Measurements from ENCODE around the gene XRN1. TPM values are rescaled to one million over a fixed set of nuclear protein-coding genes. Genes with fewer than 3 reads are reported as not detected.
A peak's percentile ranks its signal among the peaks of the same experiment; 100 is the strongest.
"Not testable (repeated sequence)": the region's sequence is repeated elsewhere in the genome, so short reads cannot be mapped to it uniquely, and the experiment has no call there.

XRN1 gene
- total and polyA plus RNA-seq, 3 experiments from 2014 or later: 29.0 to 57.8 (median 34.6) TPM

DNA sequence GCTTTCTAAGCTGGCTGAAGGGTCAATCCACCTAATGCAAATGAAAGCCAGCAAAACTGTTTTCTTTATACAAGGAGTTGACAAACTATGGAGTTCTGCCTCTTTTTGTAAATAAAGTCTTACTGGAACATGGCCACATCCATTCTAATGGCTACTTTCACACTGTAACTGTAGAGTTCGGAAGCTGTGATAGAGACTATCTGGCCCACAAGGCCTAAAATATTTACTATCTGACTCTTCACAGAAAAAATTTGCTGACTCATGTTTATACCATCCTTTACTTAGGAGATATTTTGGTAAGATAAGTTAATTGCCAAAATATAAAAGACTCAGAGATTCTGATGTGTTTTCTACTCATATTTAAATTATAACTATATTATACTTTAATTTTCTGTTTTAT is 128.7 kb downstream of the XRN1 start:
- CTCF ChIA-PET: no interaction called here
- H3K27me3 Mint-ChIP-seq: peaks cover 0 to 3% of the 10 kb centered on the region in 2 donors
- no peak overlapping the region for H3K27ac ChIP-seq (ENCODE audit: low read depth, low read length)
- POLR2A ChIA-PET: no interaction called here
- DNase-seq: no peak
- peaks cover 0 to 56% (median 20%) of the 10 kb centered on the region in 3 donors for H3K36me3 Mint-ChIP-seq
- H3K4me1 ChIP-seq (ENCODE audit: insufficient read depth, low read length): no peaks in the 10 kb centered on the region
- peaks cover 6% of the 10 kb centered on the region for H3K36me3 ChIP-seq (ENCODE audit: insufficient read depth, low read length)
- no peak overlapping the region for H3K4me3 Mint-ChIP-seq
- H3K4me1 Mint-ChIP-seq: peaks cover 0 to 4% (median 0%) of the 10 kb centered on the region in 3 donors
- H3K27ac Mint-ChIP-seq: no peak overlapping the region
- no peaks in the 10 kb centered on the region for H3K9me3 ChIP-seq (ENCODE audit: low read length)
- H3K27me3 ChIP-seq (ENCODE audit: insufficient read depth, low read length, poor library complexity, severe bottlenecking): no peaks in the 10 kb centered on the region
- no peak overlapping the region for H3K4me3 ChIP-seq (ENCODE audit: low read length)
- H3K9me3 Mint-ChIP-seq: no peaks in the 10 kb centered on the region

- no peak for DNase-seq
- Mint-ChIP-seq H3K4me1 (peaks cover 0 to 4% (median 0%) of the 10 kb centered on the region in 3 donors), H3K27me3 (peaks cover 0 to 3% of the 10 kb centered on the region in 2 donors), H3K9me3 (no peaks in the 10 kb centered on the region), H3K4me3 (no peak overlapping the region), H3K36me3 (peaks cover 0 to 60% (median 21%) of the 10 kb centered on the region in 3 donors), H3K27ac (peak overlapping the region in 2 of 8 donors; percentile 33 to 38)
- Histone ChIP-seq H3K27ac (ENCODE audit: low read depth, low read length) (no peak overlapping the region), H3K9me3 (ENCODE audit: low read length) (no peaks in the 10 kb centered on the region), H3K36me3 (ENCODE audit: insufficient read depth, low read length) (peaks cover 6% of the 10 kb centered on the region), H3K4me1 (ENCODE audit: insufficient read depth, low read length) (no peaks in the 10 kb centered on the region), H3K27me3 (ENCODE audit: insufficient read depth, low read length, poor library complexity, severe bottlenecking) (no peaks in the 10 kb centered on the region), H3K4me3 (ENCODE audit: low read length) (no peak overlapping the region)
- ChIA-PET CTCF (no interaction called here), POLR2A (no interaction called here)
Measured at GRCh38 chr3:142318331-142318730, 129.5 kb downstream of the XRN1 start.

DNA sequence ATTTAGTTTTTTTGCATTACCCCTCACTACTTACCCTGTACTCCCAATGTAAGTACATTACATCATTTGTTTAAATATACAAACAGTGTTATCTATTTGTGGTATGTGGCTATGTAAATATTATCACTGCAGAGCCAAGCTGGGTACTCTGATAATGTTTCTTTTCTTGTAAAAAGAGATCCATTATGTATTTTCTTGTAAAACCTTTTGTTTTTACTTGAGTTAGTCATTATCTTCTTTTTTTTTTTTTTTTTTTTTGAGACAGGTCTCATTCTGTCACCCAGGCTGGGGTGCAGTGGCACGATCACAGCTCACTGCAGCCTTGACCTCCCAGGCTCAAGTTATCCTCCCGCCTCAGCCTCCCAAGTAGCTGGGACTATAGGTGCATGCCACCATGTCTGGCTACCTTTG is 131.9 kb downstream of the XRN1 start:
- POLR2A ChIA-PET: interaction anchor here (0.6 kb wide), 2 partner anchors 42 to 315 kb away, joined by 3 read pairs; no protein-coding TSS in a partner anchor
- H3K4me1 Mint-ChIP-seq; DNase-seq; H3K4me1 ChIP-seq (ENCODE audit: insufficient read depth, low read length); CTCF ChIA-PET; H3K4me3 Mint-ChIP-seq; H3K27ac ChIP-seq (ENCODE audit: low read depth, low read length); H3K27me3 ChIP-seq (ENCODE audit: insufficient read depth, low read length, poor library complexity, severe bottlenecking); H3K9me3 Mint-ChIP-seq; H3K27ac Mint-ChIP-seq; H3K27me3 Mint-ChIP-seq; H3K9me3 ChIP-seq (ENCODE audit: low read length); H3K4me3 ChIP-seq (ENCODE audit: low read length): not testable (repeated sequence)
- H3K36me3 Mint-ChIP-seq: peaks cover 0 to 69% (median 17%) of the 10 kb centered on the region in 3 donors
- peaks cover 12% of the 10 kb centered on the region for H3K36me3 ChIP-seq (ENCODE audit: insufficient read depth, low read length)

DNA sequence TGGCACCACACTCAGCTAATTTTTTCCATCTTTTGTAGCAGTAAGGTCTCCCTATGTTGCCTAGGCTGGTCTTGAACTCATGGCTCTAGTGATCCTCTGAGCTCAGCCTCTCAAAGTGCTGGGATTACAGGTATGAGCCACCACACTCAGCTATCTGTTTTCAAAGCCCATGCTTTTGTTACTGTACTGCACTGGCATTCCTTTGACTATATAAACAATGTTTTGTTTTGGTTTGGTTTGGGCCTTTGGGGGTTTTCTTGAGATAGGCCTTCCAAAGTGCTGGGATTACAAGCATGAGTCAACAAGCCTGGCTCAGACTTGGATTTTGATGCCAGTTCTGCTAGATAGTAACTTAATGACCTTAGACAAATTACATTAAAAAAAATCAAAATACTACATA is 132.8 kb downstream of the XRN1 start:
- Mint-ChIP-seq H3K27ac (peak overlapping the region in 1 of 8 donors; percentile 63), H3K27me3 (peaks cover 0 to 3% of the 10 kb centered on the region in 2 donors), H3K36me3 (peaks cover 0 to 70% (median 20%) of the 10 kb centered on the region in 3 donors), H3K4me3 (no peak overlapping the region), H3K4me1 (no peaks in the 10 kb centered on the region), H3K9me3 (no peaks in the 10 kb centered on the region)
- Histone ChIP-seq H3K36me3 (ENCODE audit: insufficient read depth, low read length) (peaks cover 10% of the 10 kb centered on the region), H3K27me3 (ENCODE audit: insufficient read depth, low read length, poor library complexity, severe bottlenecking) (no peaks in the 10 kb centered on the region), H3K4me3 (ENCODE audit: low read length) (no peak overlapping the region), H3K4me1 (ENCODE audit: insufficient read depth, low read length) (no peaks in the 10 kb centered on the region), H3K9me3 (ENCODE audit: low read length) (no peaks in the 10 kb centered on the region), H3K27ac (ENCODE audit: low read depth, low read length) (no peak overlapping the region)
- POLR2A ChIA-PET: interaction anchor here (0.6 kb wide), 1 partner anchor 314 kb away, joined by 3 read pairs; no protein-coding TSS in a partner anchor
- DNase-seq: no peak
- CTCF ChIA-PET: no interaction called here

DNA sequence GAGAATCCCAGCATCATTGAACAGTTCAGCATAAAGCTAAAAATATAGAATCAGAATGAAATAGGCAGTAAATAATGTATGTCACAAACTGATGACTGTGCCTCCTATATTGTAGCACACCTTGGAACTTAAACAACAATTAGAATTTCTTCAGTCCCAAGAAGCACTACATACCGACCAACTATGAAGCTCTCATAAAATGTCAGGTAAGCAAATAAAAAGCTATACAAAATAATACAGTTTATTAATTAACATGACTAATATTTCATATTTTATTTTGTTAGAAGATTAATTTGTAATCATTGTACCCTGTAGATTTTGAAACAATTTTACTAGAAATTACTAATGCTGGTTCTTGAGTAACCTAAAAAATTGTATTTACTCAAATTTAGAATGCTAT is 137.4 kb downstream of the XRN1 start:
- no peaks in the 10 kb centered on the region for H3K27me3 Mint-ChIP-seq
- H3K4me3 ChIP-seq (ENCODE audit: low read length): no peak overlapping the region
- H3K36me3 Mint-ChIP-seq: peaks cover 10 to 73% (median 24%) of the 10 kb centered on the region in 3 donors
- H3K4me3 Mint-ChIP-seq: no peak overlapping the region
- peaks cover 0 to 5% (median 0%) of the 10 kb centered on the region in 5 donors for H3K9me3 Mint-ChIP-seq
- H3K27ac Mint-ChIP-seq: peak overlapping the region in 3 of 8 donors; percentile 51 to 65 (median 63)
- H3K9me3 ChIP-seq (ENCODE audit: low read length): no peaks in the 10 kb centered on the region
- H3K27ac ChIP-seq (ENCODE audit: low read depth, low read length): no peak overlapping the region
- POLR2A ChIA-PET: no interaction called here
- DNase-seq: no peak
- no peaks in the 10 kb centered on the region for H3K4me1 ChIP-seq (ENCODE audit: insufficient read depth, low read length)
- H3K4me1 Mint-ChIP-seq: no peaks in the 10 kb centered on the region
- CTCF ChIA-PET: no interaction called here
- peaks cover 6% of the 10 kb centered on the region for H3K36me3 ChIP-seq (ENCODE audit: insufficient read depth, low read length)
- H3K27me3 ChIP-seq (ENCODE audit: insufficient read depth, low read length, poor library complexity, severe bottlenecking): no peaks in the 10 kb centered on the region

DNA sequence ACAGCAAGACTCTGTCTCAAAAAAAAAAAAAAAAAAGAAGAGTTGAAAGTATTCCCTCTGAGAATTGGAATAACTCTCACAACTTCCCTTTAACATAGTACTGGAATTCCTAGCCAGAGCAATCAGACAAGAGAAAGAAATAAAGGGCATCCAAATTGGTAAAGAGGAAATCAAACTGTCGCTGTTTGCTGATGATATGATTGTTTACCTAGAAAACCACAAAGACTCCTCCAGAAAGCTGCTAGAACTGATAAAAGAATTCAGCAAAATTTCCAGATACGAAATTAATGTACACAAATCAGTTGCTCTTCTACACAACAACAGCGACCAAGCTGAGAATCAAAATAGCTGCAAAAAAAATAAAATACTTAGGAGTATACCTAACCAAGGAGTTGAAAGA is 145.0 kb downstream of the XRN1 start:
- peaks cover 28 to 58% (median 52%) of the 10 kb centered on the region in 3 donors for H3K36me3 Mint-ChIP-seq
- CTCF ChIA-PET; POLR2A ChIA-PET; H3K4me3 Mint-ChIP-seq; H3K4me3 ChIP-seq (ENCODE audit: low read length); H3K27me3 ChIP-seq (ENCODE audit: insufficient read depth, low read length, poor library complexity, severe bottlenecking); H3K27ac ChIP-seq (ENCODE audit: low read depth, low read length); H3K27me3 Mint-ChIP-seq; H3K9me3 ChIP-seq (ENCODE audit: low read length); H3K4me1 ChIP-seq (ENCODE audit: insufficient read depth, low read length); DNase-seq; H3K4me1 Mint-ChIP-seq; H3K36me3 ChIP-seq (ENCODE audit: insufficient read depth, low read length); H3K27ac Mint-ChIP-seq: not testable (repeated sequence)
- H3K9me3 Mint-ChIP-seq: peaks cover 15 to 38% (median 29%) of the 10 kb centered on the region in 5 donors

- H3K4me1 ChIP-seq (ENCODE audit: insufficient read depth, low read length): no peaks in the 10 kb centered on the region
- Mint-ChIP-seq H3K27ac (no peak overlapping the region), H3K4me1 (no peaks in the 10 kb centered on the region), H3K9me3 (peaks cover 9 to 21% (median 15%) of the 10 kb centered on the region in 5 donors), H3K36me3 (peaks cover 13 to 32% (median 17%) of the 10 kb centered on the region in 3 donors), H3K27me3 (no peaks in the 10 kb centered on the region), H3K4me3 (no peak overlapping the region)
- H3K4me3 ChIP-seq (ENCODE audit: low read length): no peak overlapping the region
- DNase-seq: no peak
- no peaks in the 10 kb centered on the region for H3K27me3 ChIP-seq (ENCODE audit: insufficient read depth, low read length, poor library complexity, severe bottlenecking)
- H3K27ac ChIP-seq (ENCODE audit: low read depth, low read length): no peak overlapping the region
- ChIA-PET POLR2A (no interaction called here), CTCF (no interaction called here)
- no peaks in the 10 kb centered on the region for H3K9me3 ChIP-seq (ENCODE audit: low read length)
- no peaks in the 10 kb centered on the region for H3K36me3 ChIP-seq (ENCODE audit: insufficient read depth, low read length)
Measured at GRCh38 chr3:142298626-142299025, 149.2 kb downstream of the XRN1 start.

- no peaks in the 10 kb centered on the region for H3K27me3 Mint-ChIP-seq
- POLR2A ChIA-PET: no interaction called here
- H3K36me3 ChIP-seq (ENCODE audit: insufficient read depth, low read length): no peaks in the 10 kb centered on the region
- no peaks in the 10 kb centered on the region for H3K9me3 ChIP-seq (ENCODE audit: low read length)
- DNase-seq: no peak
- H3K36me3 Mint-ChIP-seq: peaks cover 3 to 13% (median 5%) of the 10 kb centered on the region in 3 donors
- CTCF ChIA-PET: interaction anchor here (2.1 kb wide), 1 partner anchor 17 kb away, joined by 5 read pairs; no protein-coding TSS in a partner anchor
- H3K4me3 Mint-ChIP-seq: no peak overlapping the region
- H3K4me1 Mint-ChIP-seq: no peaks in the 10 kb centered on the region
- H3K27ac ChIP-seq (ENCODE audit: low read depth, low read length): no peak overlapping the region
- peaks cover 0 to 3% (median 0%) of the 10 kb centered on the region in 5 donors for H3K9me3 Mint-ChIP-seq
- no peaks in the 10 kb centered on the region for H3K27me3 ChIP-seq (ENCODE audit: insufficient read depth, low read length, poor library complexity, severe bottlenecking)
- peak overlapping the region in 1 of 8 donors; percentile 61 for H3K27ac Mint-ChIP-seq
- H3K4me1 ChIP-seq (ENCODE audit: insufficient read depth, low read length): no peaks in the 10 kb centered on the region
- H3K4me3 ChIP-seq (ENCODE audit: low read length): no peak overlapping the region
Measured at GRCh38 chr3:142296507-142296906, 151.3 kb downstream of the XRN1 start.
